Astrocyte of the spinal cord (primary cell): ENCODE measurements around the gene TAS2R43.
"Not testable (repeated sequence)": the region's sequence is repeated elsewhere in the genome, so short reads cannot be mapped to it uniquely, and the experiment has no call there.

ENCODE experiments used
- DNase-seq: peaks from one replicate; pipeline ENCODE4 v3.0.0; 2011; ENCODE audit warnings: low read depth, low spot score
- H3K4me3 ChIP-seq: 2 replicates; pipeline ENCODE4 v1.5.1; 2011; ENCODE audit warnings: low read depth, mild to moderate bottlenecking, low read length, moderate library complexity
- in situ Hi-C: cut with HindIII; loops from 2 replicates; pipeline ENCODE4 v1.10.0; 2017; ENCODE audit warnings: low sequenced_read_pairs
- TF ChIP-seq, protein P1 (sequence below): IDR thresholded peaks from 2 replicates; pipeline ENCODE4 v1.5.1; 2012; ENCODE audit warnings: low read depth, mild to moderate bottlenecking, low read length, inconsistent platforms

The TAS2R43 gene

DNA sequence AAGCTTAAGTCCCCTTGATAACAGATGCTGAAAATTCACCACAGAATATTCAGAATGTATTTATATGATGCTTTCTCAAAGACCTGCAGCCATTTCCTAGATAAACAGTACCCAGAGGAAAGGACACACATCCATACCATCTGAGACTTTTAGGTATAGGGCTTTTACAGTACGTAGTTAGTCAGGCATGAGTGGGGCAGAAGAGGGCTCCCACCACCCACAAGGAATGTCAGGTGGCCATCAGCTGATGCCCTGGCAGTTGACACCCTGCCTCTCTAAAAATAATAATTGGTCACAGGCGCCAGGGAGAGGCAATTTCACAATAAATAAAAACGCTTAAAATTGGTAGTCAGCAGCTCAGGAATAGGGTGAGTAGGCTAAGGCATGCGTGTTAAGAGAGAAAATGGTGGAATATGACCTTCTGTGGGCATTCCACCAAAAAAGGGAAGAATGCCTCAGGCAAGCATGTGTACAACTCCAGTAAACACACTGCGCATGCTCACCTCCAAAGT is 22.2 kb downstream of the TAS2R43 start:
- no peak for DNase-seq
- in situ Hi-C loops = no loop called here
- no peak overlapping the region for H3K4me3 ChIP-seq
- TF ChIP-seq, protein P1, sequence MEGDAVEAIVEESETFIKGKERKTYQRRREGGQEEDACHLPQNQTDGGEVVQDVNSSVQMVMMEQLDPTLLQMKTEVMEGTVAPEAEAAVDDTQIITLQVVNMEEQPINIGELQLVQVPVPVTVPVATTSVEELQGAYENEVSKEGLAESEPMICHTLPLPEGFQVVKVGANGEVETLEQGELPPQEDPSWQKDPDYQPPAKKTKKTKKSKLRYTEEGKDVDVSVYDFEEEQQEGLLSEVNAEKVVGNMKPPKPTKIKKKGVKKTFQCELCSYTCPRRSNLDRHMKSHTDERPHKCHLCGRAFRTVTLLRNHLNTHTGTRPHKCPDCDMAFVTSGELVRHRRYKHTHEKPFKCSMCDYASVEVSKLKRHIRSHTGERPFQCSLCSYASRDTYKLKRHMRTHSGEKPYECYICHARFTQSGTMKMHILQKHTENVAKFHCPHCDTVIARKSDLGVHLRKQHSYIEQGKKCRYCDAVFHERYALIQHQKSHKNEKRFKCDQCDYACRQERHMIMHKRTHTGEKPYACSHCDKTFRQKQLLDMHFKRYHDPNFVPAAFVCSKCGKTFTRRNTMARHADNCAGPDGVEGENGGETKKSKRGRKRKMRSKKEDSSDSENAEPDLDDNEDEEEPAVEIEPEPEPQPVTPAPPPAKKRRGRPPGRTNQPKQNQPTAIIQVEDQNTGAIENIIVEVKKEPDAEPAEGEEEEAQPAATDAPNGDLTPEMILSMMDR = no peak

DNA sequence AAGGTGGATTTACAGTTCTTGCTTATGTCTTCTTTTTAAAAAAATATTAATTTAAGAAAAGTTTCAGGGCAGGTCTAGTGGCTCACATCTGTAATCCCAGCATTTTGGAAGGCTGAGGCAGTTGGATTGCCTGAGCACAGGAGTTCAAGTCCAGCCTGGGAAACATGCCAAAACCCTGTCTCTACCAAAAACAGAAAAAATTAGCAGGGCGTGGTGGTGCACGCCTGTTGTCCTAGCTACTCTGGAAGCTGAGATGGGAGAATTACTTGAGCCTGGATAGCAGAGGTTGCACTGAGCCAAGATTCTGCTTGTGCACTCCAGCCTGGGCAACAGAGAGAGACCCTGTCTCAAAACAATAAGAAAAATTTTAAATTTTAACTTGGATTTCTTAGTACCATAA is 24.6 kb downstream of the TAS2R43 start:
- in situ Hi-C loops = no loop called here
- peak; percentile 10 for DNase-seq
- TF ChIP-seq, protein P1 = no peak
- H3K4me3 ChIP-seq = no peak overlapping the region

DNA sequence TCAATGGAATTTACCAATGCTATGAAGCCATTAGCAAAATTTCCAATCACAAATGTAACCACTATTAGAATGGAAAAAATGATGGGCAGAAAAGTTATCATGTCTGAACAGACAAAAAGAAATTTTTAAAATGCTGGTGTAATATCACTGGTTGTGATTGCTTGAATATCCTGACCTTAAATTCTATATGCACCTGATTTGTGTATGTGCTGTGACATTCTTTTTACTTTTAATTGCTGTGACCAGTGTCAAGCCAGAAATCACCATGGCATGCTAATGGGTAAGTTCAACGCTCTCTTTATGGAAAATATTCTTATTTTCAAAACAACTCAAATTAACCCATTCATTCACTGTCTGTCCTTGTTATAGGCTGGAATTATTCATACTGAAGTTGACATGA is 29.9 kb downstream of the TAS2R43 start, which contains the start of gene TAS2R46:
TSS of gene TAS2R46 (minus strand) at position 101 of the 400 bp plus-strand sequence. CDS start at position 101, 0 bp downstream.
- DNase-seq, in situ Hi-C loops, H3K4me3 ChIP-seq: not testable (repeated sequence)

DNA sequence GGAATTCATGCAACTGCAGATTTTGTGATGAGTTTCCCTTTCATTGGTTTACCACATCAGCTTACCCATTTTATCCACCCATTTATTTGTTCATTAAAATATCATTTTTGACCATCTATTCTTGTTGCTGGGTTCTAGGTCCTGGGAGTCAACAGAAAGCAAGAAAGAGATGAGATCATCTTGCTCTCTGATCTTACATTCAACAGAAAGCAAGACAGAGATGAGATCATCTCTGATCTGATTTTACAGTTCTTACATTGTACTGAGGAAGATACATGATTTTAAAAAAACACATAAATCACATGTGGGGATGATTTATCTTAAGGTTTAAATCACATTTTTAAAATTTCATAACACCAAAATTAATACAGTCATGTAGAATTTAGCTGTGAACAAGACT is 32.3 kb downstream of the TAS2R43 start:
- no peak overlapping the region for H3K4me3 ChIP-seq
- in situ Hi-C loops = no loop called here
- DNase-seq = peak; percentile 17
- TF ChIP-seq, protein P1 = no peak

DNA sequence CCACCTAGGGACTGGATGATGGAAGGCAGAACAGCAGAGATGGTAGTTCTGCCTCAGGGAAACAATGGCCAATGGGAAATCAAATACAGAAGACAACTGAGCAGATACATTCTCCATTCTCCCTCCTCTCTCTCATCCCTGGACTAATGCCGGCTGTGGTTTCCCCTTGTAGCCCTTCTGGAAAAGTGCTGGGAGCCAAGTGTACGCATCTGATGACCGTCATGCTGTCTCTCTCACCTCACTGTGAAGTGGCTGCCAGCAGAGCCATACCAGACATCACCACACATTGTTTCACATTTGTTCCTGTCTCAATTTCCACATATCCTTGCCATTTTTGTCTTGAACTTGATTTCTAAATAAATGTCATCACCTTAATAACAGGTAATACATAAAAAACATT is 33.1 kb downstream of the TAS2R43 start:
- in situ Hi-C loops = no loop called here
- H3K4me3 ChIP-seq = no peak overlapping the region
- no peak for DNase-seq
- TF ChIP-seq, protein P1 = no peak

DNA sequence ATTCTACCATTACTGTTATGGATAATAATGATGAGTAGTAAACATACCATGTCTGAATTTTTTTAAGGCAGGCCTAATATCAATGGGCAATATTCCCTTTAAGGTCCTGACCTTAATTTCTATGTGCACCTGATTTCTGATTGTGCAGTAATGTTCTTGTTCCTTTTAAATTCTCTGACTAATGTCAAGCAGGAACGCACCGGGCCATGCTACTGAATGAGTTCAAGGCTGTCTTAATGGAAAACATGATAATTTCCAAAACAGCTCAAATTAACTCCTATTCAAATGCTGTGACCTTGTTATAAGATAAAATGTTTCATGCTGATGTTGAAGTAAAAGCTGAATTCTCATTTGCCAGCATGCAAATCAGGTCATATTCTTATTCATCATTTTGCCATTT is 36.8 kb downstream of the TAS2R43 start:
- TF ChIP-seq, protein P1 = no peak
- H3K4me3 ChIP-seq = no peak overlapping the region
- DNase-seq = no peak
- in situ Hi-C loops = no loop called here

DNA sequence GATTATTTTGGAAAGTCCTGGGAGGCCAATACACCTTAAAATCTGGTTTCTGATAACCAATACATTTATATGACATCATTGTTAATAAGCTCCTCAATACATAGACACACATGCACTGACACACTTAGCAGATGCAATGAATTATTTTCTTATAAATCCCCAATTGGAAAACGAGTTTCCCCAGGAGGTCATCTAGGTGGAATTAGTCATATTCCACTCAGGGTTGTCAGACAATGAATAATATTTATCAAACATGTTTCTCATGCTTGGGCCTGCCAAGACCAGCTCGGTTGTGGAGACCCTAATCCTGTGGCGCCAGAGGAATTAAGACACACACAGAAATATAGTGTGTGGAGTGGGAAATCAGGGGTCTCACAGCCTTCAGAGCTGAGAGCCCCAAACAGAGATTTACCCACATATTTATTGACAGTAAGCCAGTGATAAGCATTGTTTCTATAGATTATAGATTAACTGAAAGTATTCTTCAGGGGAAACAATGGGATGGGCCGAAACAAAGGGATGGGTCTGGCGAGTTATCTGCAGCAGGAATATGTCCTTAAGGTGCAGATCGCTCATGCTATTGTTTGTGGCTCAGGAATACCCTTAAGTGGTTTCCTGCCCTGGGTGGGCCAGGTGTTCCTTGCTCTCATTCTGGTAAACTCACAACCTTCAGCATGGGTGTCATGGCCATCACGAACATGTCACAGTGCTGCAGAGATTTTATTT is 42.1 kb downstream of the TAS2R43 start:
- H3K4me3 ChIP-seq, DNase-seq, in situ Hi-C loops: not testable (repeated sequence)

DNA sequence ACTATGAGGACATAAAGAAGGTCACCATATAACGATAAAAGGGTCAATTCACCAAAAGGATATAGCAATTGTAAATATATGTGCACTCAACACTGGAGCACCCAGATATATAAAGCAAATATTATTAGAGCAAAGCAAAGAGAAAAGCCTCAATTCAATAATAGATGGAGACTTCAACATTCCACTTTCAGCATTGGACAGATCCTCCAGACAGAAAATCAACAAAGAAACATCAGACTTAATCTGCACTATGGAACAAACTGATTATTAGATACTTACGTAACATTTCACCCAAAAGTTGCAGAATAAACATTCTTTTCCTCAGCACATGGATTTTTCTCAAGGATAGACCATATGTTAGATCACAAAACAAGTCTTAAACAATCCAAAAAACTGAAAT is 50.7 kb downstream of the TAS2R43 start:
- H3K4me3 ChIP-seq, in situ Hi-C loops, DNase-seq: not testable (repeated sequence)
